Measurements from ENCODE around the gene POLR1H.

The POLR1H gene

GRCh38 chr6:30097902-30098768 is 37.1 kb downstream of the POLR1H start:
- no peak for DNase-seq

- DNase-seq = no peak
Observed at GRCh38 chr6:30100154-30100553, 39.1 kb downstream of the POLR1H start.

- peak in 1 of 2 donors; percentile 34 for DNase-seq
Observed at GRCh38 chr6:30100585-30101443, 39.7 kb downstream of the POLR1H start.

GRCh38 chr6:30101444-30102413 is 40.7 kb downstream of the POLR1H start:
- peak; percentile 86 to 92 for DNase-seq

GRCh38 chr6:30102414-30102969 is 41.4 kb downstream of the POLR1H start:
- DNase-seq = peak; percentile 84 to 87

GRCh38 chr6:30102970-30103871 is 42.2 kb downstream of the POLR1H start:
- DNase-seq = peak; percentile 88 to 90

GRCh38 chr6:30103872-30104179 is 42.8 kb downstream of the POLR1H start:
- no peak for DNase-seq

GRCh38 chr6:30104661-30105060 is 43.6 kb downstream of the POLR1H start:
- no peak for DNase-seq

- no peak for DNase-seq
Observed at GRCh38 chr6:30111266-30111856, 50.3 kb downstream of the POLR1H start.

- peak; percentile 53 to 73 for DNase-seq
Observed at GRCh38 chr6:30112402-30112994, 51.4 kb downstream of the POLR1H start.

- DNase-seq = peak; percentile 33 to 41
Observed at GRCh38 chr6:30113003-30113759, 52.1 kb downstream of the POLR1H start, which contains the start of gene TRIM31. Gene TRIM31 (minus strand): TSS chr6:30113090. CDS start chr6:30112805, 285 bp downstream.

GRCh38 chr6:30113841-30114240 is 52.8 kb downstream of the POLR1H start:
- no peak for DNase-seq
